SK-N-SH (cell line): ENCODE data around the gene FAH. TPM values are rescaled to one million over a fixed set of nuclear protein-coding genes. Genes with fewer than 3 reads are reported as not detected.

ENCODE experiments used
- CTCF ChIA-PET: fragments of 300-600, 350-600 bp; formaldehyde crosslinking; extraction: SDS; loops from one replicate; lab custom pipeline; 2021; lab: Yijun Ruan, JAX
- POLR2A ChIA-PET: fragments of 350-600 bp; sonication (Branson Sonifier 250); formaldehyde crosslinking; extraction: SDS; loops from one replicate; lab custom pipeline; 2020; ENCODE audit warnings: antibody characterized with exemption, inconsistent platforms; lab: Yijun Ruan, JAX
- DNase-seq: peaks from one replicate; pipeline ENCODE4 v3.0.0; 2012
- H2AFZ ChIP-seq: fragments of 200-600 bp; sonication (generic); 2 replicates; pipeline ENCODE4 v1.8.1; 2016; ENCODE audit warnings: antibody characterized with exemption, mild to moderate bottlenecking, low read depth
- H3F3A ChIP-seq: fragments of 200-600 bp; sonication (generic); replicated peaks from 2 replicates; pipeline ENCODE3; 2016; ENCODE audit warnings: antibody characterized with exemption, mild to moderate bottlenecking; ENCODE audit not compliant: insufficient read depth
- H3K27ac ChIP-seq, 2 experiments: fragments of 200-500 bp in 1 of 2; fragments of 200-600 bp in 1 of 2; sonication (Bioruptor generic) in 1 of 2; sonication (generic), shearing (Covaris generic) in 1 of 2; 2 replicates each; pipeline versions ENCODE4 v1.5.1 to v1.6.1; 2014 to 2016; ENCODE audit warnings: low read depth in 2 of 2, inconsistent platforms in 1 of 2, low read length in 1 of 2, mild to moderate bottlenecking in 1 of 2, mixed read lengths in 1 of 2
- H3K27me3 ChIP-seq: fragments of 200-600 bp; sonication (generic), shearing (Covaris generic); 2 replicates; pipeline ENCODE4 v1.6.1; 2016; ENCODE audit warnings: mixed run types; ENCODE audit not compliant: insufficient read depth
- H3K36me3 ChIP-seq, 2 experiments: fragments of 200-500 bp in 1 of 2; fragments of 200-600 bp in 1 of 2; sonication (Bioruptor generic) in 1 of 2; sonication (generic) in 1 of 2; replicated peaks in 1 of 2; 2 replicates each; pipeline versions ENCODE3 to v1.5.1; 2014 to 2016; ENCODE audit warnings: low read length in 1 of 2, mild to moderate bottlenecking in 1 of 2; ENCODE audit not compliant: insufficient read depth in 2 of 2, control insufficient read depth in 1 of 2
- H3K4me1 ChIP-seq, 2 experiments: fragments of 200-500 bp in 1 of 2; fragments of 200-600 bp in 1 of 2; sonication (Bioruptor generic) in 1 of 2; sonication (generic), shearing (Covaris generic) in 1 of 2; 2 replicates each; pipeline versions ENCODE4 v1.5.1 to v1.6.1; 2014 to 2016; ENCODE audit warnings: low read depth in 1 of 2, low read length in 1 of 2, mixed run types in 1 of 2; ENCODE audit not compliant: insufficient read depth in 2 of 2, control insufficient read depth in 1 of 2
- H3K4me2 ChIP-seq: fragments of 200-600 bp; sonication (generic), shearing (Covaris generic); 2 replicates; pipeline ENCODE4 v1.6.1; 2017; ENCODE audit warnings: mixed run types
- H3K4me3 ChIP-seq, 2 experiments: fragments of 200-500 bp in 1 of 2; fragments of 200-600 bp in 1 of 2; sonication (Bioruptor generic) in 1 of 2; sonication (generic), shearing (Covaris generic) in 1 of 2; 2 replicates each; pipeline versions ENCODE4 v1.5.1 to v1.8.1; 2014 to 2016; ENCODE audit warnings: low read depth in 2 of 2, inconsistent platforms in 1 of 2, low read length in 1 of 2, mild to moderate bottlenecking in 1 of 2, mixed read lengths in 1 of 2, moderate library complexity in 1 of 2
- H3K79me2 ChIP-seq: fragments of 200-600 bp; sonication (generic); 2 replicates; pipeline ENCODE4 v1.8.1; 2017; ENCODE audit warnings: mild to moderate bottlenecking; ENCODE audit not compliant: insufficient read depth
- H3K9ac ChIP-seq: fragments of 200-600 bp; sonication (generic); 2 replicates; pipeline ENCODE4 v1.6.1; 2017; ENCODE audit warnings: mixed run types
- H3K9me2 ChIP-seq: fragments of 200-600 bp; sonication (generic); 2 replicates; pipeline ENCODE4 v1.6.1; 2017; ENCODE audit warnings: mixed run types
- H3K9me3 ChIP-seq: fragments of 200-600 bp; sonication (generic); 2 replicates; pipeline ENCODE4 v1.6.1; 2017; ENCODE audit warnings: mixed run types, mild to moderate bottlenecking, moderate library complexity
- H4K20me1 ChIP-seq: fragments of 200-600 bp; sonication (generic); 2 replicates; pipeline ENCODE4 v1.6.1; 2017; ENCODE audit warnings: mild to moderate bottlenecking, mixed run types; ENCODE audit not compliant: insufficient read depth
- CHD2 ChIP-seq: fragments of 150-350 bp; IDR thresholded peaks from 2 replicates; pipeline ENCODE4 v1.6.1; 2018; ENCODE audit warnings: low read length; ENCODE audit not compliant: partially characterized antibody
- ELF1 ChIP-seq: IDR thresholded peaks from 2 replicates; pipeline ENCODE4 v1.4.0; 2012
- EZH2phosphoT487 ChIP-seq: fragments of 200-600 bp; sonication (generic); IDR thresholded peaks from 2 replicates; pipeline ENCODE4 v1.6.1; 2017; ENCODE audit warnings: low read depth, mixed run types, mild to moderate bottlenecking, antibody characterized with exemption, moderate library complexity, borderline replicate concordance
- FOSL2 ChIP-seq: IDR thresholded peaks from 2 replicates; pipeline ENCODE4 v1.4.0; 2012; ENCODE audit warnings: low read depth, mild to moderate bottlenecking, moderate library complexity, borderline replicate concordance
- GABPA ChIP-seq: IDR thresholded peaks from 2 replicates; pipeline ENCODE4 v1.4.0; 2012; ENCODE audit warnings: low read depth, mild to moderate bottlenecking
- GATA2 ChIP-seq: sonication (generic); formaldehyde crosslinking; IDR thresholded peaks from 2 replicates; pipeline ENCODE4 v1.5.0; 2020; ENCODE audit warnings: mild to moderate bottlenecking, missing genetic modification reagents
- JUND ChIP-seq: IDR thresholded peaks from 2 replicates; pipeline ENCODE4 v1.4.0; 2012
- NRF1 ChIP-seq: IDR thresholded peaks from 2 replicates; pipeline ENCODE4 v1.6.1; 2012; ENCODE audit warnings: low read depth, mild to moderate bottlenecking, low read length
- RCOR1 ChIP-seq: fragments of 150-350 bp; IDR thresholded peaks from 2 replicates; pipeline ENCODE4 v1.6.1; 2017; ENCODE audit warnings: antibody characterized with exemption, low read length
- RFX5 ChIP-seq: IDR thresholded peaks from 2 replicates; pipeline ENCODE4 v1.6.1; 2012; ENCODE audit warnings: mild to moderate bottlenecking, improper control_type of control experiment, low read length
- RXRA ChIP-seq: IDR thresholded peaks from 2 replicates; pipeline ENCODE4 v1.4.0; 2012; ENCODE audit warnings: low read depth, mild to moderate bottlenecking, borderline replicate concordance
- TAF1 ChIP-seq: IDR thresholded peaks from 2 replicates; pipeline ENCODE4 v1.6.1; 2012; ENCODE audit warnings: low read depth, mild to moderate bottlenecking, low read length, moderate library complexity, borderline replicate concordance
- TCF12 ChIP-seq: IDR thresholded peaks from 2 replicates; pipeline ENCODE4 v1.4.0; 2012
- TEAD4 ChIP-seq: IDR thresholded peaks from 2 replicates; pipeline ENCODE4 v1.4.0; 2012; ENCODE audit warnings: mild to moderate bottlenecking, borderline replicate concordance; ENCODE audit not compliant: insufficient read depth
- YY1 ChIP-seq: IDR thresholded peaks from 2 replicates; pipeline ENCODE4 v1.4.0; 2012; ENCODE audit warnings: low read depth, mild to moderate bottlenecking
- WGBS: methylation state at CpG from one replicate; pipeline ENCODE4 v1.1.6; 2017; ENCODE audit warnings: low lambda C conversion rate; 5-methylcytosine and 5-hydroxymethylcytosine counted together
- polyA plus RNA-seq, 3 experiments: library from polyadenylated mRNA; depleted of rRNA; stranded (reverse); fragments of >200 nt; gene quantifications; 2 replicates each; pipeline ENCODE4 v1.2.3, GENCODE V29; 2012
- TF ChIP-seq, protein P1 (sequence below): fragments of 150-350 bp; IDR thresholded peaks from 2 replicates; pipeline ENCODE4 v1.6.1; 2017; ENCODE audit warnings: antibody characterized with exemption, low read length, low read depth, borderline replicate concordance
- TF ChIP-seq, protein P2 (sequence below): IDR thresholded peaks from 2 replicates; pipeline ENCODE4 v1.6.1; 2012; ENCODE audit warnings: mild to moderate bottlenecking, low read depth, low read length, moderate library complexity

FAH gene
- polyA plus RNA-seq, 1 of the 3 experiments (the other 2 are of a cell fraction): 34.9 TPM

DNA sequence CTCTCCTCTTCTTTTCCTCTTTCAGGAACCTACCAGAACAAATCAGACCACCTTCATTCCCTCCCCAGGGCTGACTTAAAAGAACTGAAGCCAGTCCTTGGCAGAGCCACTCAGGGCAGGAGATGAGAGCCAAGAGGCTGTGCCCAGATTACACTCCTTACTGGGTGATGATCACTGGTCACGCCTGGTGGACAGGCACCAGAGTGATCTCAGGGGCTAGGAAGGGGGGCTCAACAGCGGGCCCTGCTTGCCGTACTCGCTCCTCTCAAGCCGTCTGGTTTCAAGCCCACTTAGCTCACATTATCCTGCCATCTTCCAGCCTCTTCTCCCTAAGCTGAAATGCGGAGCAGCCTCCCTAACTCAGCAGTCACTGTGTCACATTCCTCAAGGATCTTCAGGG is 1.7 kb upstream of the FAH start:
- H3F3A ChIP-seq: peaks cover 11% of the 10 kb centered on the region
- no peaks in the 10 kb centered on the region for H3K36me3 ChIP-seq
- H3K9me3 ChIP-seq: no peaks in the 10 kb centered on the region
- no peak for DNase-seq
- no peak overlapping the region for H3K4me3 ChIP-seq
- no peak overlapping the region for H3K27ac ChIP-seq
- H3K4me1 ChIP-seq: peaks cover 0 to 14% of the 10 kb centered on the region in 2 experiments; a peak in 1 of 4 replicates
- H2AFZ ChIP-seq: no peak overlapping the region
- H3K79me2 ChIP-seq: no peaks in the 10 kb centered on the region
- H3K9ac ChIP-seq: no peak overlapping the region
- TF ChIP-seq TEAD4 (no peak), YY1 (no peak), ELF1 (no peak), GATA2 (CRISPR knock-in tag) (no peak), CHD2 (no peak), RCOR1 (no peak), FOSL2 (no peak), TCF12 (no peak), RXRA (no peak), NRF1 (no peak), GABPA (no peak), JUND (no peak), EZH2phosphoT487 (no peak), RFX5 (no peak), TAF1 (no peak)
- TF ChIP-seq, protein P1, sequence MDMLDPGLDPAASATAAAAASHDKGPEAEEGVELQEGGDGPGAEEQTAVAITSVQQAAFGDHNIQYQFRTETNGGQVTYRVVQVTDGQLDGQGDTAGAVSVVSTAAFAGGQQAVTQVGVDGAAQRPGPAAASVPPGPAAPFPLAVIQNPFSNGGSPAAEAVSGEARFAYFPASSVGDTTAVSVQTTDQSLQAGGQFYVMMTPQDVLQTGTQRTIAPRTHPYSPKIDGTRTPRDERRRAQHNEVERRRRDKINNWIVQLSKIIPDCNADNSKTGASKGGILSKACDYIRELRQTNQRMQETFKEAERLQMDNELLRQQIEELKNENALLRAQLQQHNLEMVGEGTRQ: no peak
- TF ChIP-seq, protein P2, sequence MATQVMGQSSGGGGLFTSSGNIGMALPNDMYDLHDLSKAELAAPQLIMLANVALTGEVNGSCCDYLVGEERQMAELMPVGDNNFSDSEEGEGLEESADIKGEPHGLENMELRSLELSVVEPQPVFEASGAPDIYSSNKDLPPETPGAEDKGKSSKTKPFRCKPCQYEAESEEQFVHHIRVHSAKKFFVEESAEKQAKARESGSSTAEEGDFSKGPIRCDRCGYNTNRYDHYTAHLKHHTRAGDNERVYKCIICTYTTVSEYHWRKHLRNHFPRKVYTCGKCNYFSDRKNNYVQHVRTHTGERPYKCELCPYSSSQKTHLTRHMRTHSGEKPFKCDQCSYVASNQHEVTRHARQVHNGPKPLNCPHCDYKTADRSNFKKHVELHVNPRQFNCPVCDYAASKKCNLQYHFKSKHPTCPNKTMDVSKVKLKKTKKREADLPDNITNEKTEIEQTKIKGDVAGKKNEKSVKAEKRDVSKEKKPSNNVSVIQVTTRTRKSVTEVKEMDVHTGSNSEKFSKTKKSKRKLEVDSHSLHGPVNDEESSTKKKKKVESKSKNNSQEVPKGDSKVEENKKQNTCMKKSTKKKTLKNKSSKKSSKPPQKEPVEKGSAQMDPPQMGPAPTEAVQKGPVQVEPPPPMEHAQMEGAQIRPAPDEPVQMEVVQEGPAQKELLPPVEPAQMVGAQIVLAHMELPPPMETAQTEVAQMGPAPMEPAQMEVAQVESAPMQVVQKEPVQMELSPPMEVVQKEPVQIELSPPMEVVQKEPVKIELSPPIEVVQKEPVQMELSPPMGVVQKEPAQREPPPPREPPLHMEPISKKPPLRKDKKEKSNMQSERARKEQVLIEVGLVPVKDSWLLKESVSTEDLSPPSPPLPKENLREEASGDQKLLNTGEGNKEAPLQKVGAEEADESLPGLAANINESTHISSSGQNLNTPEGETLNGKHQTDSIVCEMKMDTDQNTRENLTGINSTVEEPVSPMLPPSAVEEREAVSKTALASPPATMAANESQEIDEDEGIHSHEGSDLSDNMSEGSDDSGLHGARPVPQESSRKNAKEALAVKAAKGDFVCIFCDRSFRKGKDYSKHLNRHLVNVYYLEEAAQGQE: no peak
- H4K20me1 ChIP-seq: no peaks in the 10 kb centered on the region
- no peaks in the 10 kb centered on the region for H3K27me3 ChIP-seq
- H3K4me2 ChIP-seq: no peak overlapping the region
- ChIA-PET CTCF (no interaction called here), POLR2A (no interaction called here)
- 91% methylated on average over 5 of the region's 6 CpGs for WGBS
- no peaks in the 10 kb centered on the region for H3K9me2 ChIP-seq
